ENCODE data around the gene MTURN. TPM values are rescaled to one million over a fixed set of nuclear protein-coding genes. Genes with fewer than 3 reads are reported as not detected.
"Not testable (repeated sequence)": the region's sequence is repeated elsewhere in the genome, so short reads cannot be mapped to it uniquely, and the experiment has no call there.

MTURN gene
- polyA plus RNA-seq, 3 donors: 5.9 to 7.9 (median 7.5) TPM

- no peaks in the 10 kb centered on the region for H3K4me1 ChIP-seq (ENCODE audit: control insufficient read depth in 1 of 2, insufficient read depth in 2 of 2, low read length in 2 of 2)
- TF ChIP-seq CTCF (IDR thresholded peaks at IDR 0.05): no peak
- H3K27ac ChIP-seq (ENCODE audit: low read depth in 1 of 2, low read length in 2 of 2): no peak overlapping the region
- no peak overlapping the region for H3K4me3 ChIP-seq (replicated peaks in 1 of 3; ENCODE audit: low read depth in 2 of 3, low read length in 3 of 3)
- no peaks in the 10 kb centered on the region for H4K20me1 ChIP-seq (ENCODE audit: insufficient read depth, low read length)
- H3K79me2 ChIP-seq (ENCODE audit: insufficient read depth, low read length): no peaks in the 10 kb centered on the region
- no peak overlapping the region for H2AFZ ChIP-seq (ENCODE audit: insufficient read depth, low read depth, low read length, poor library complexity, severe bottlenecking)
- Mint-ChIP-seq H3K9me3 (peaks cover 0 to 11% (median 4%) of the 10 kb centered on the region in 7 donors), H3K36me3 (peaks cover 2% of the 10 kb centered on the region in 2 donors), H3K27me3 (ENCODE audit: low read depth in 3 of 3) (no peaks in the 10 kb centered on the region), H3K27ac (no peak overlapping the region), H3K4me1 (peaks cover 5% of the 10 kb centered on the region), H3K4me3 (no peak overlapping the region)
- no peak overlapping the region for H3K4me2 ChIP-seq (replicated peaks; ENCODE audit: extremely low read depth, low read length, poor library complexity, severe bottlenecking)
- 100% methylated on average over 2 of the region's 5 CpGs for whole genome bisulfite sequencing (ENCODE audit: insufficient coverage)
- no peak overlapping the region for H3K9ac ChIP-seq (ENCODE audit: insufficient read depth, low read length, poor library complexity, severe bottlenecking)
- DNase-seq: no peak
- intact Hi-C loops (cut with micrococcal nuclease): no loop called here
- H3K27me3 ChIP-seq (ENCODE audit: control insufficient read depth in 2 of 2, insufficient read depth in 2 of 2, low read length in 2 of 2): no peaks in the 10 kb centered on the region
- H3K9me3 ChIP-seq (replicated peaks in 1 of 2; ENCODE audit: control insufficient read depth in 1 of 2, insufficient read depth in 1 of 2, low read length in 2 of 2): no peaks in the 10 kb centered on the region
- no peaks in the 10 kb centered on the region for H3K36me3 ChIP-seq (replicated peaks in 1 of 2; ENCODE audit: control insufficient read depth in 1 of 2, insufficient read depth in 2 of 2, low read length in 2 of 2)
Measured at GRCh38 chr7:30091987-30092386, 42.8 kb upstream of the MTURN start.

DNA sequence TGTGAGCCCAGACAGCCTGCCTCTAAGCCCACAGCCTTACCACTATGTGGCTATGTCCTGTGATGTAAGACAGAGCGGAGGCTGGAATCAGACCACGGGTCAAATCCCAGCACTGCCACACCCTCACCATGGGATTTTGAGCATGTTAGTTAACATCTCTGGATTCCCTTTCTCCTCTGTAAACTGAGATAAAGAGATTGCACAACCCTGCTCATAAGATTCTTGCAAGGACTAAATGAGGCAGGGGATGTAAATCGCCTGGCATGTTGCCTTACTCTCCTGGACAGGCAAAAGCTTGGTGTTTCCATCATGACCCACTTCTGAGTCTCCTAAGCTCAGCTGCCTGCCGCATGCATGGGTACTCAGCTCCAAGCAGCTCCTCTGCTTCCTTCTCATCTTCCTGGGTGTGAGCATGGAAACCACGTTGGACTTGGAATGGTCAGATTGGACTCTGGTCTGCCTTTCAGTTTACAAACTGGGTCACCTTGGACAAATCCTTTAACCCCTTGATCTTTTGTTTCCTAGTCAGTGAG is 41.3 kb upstream of the MTURN start:
- no peaks in the 10 kb centered on the region for H3K4me1 Mint-ChIP-seq
- peaks cover 4 to 23% (median 14%) of the 10 kb centered on the region in 7 donors for H3K9me3 Mint-ChIP-seq
- H2AFZ ChIP-seq (ENCODE audit: insufficient read depth, low read depth, low read length, poor library complexity, severe bottlenecking): no peak overlapping the region
- no peak overlapping the region for H3K4me3 Mint-ChIP-seq
- H3K9ac ChIP-seq (ENCODE audit: insufficient read depth, low read length, poor library complexity, severe bottlenecking): no peak overlapping the region
- H4K20me1 ChIP-seq (ENCODE audit: insufficient read depth, low read length): no peaks in the 10 kb centered on the region
- H3K27ac Mint-ChIP-seq: no peak overlapping the region
- intact Hi-C loops (cut with micrococcal nuclease): no loop called here
- no peak overlapping the region for H3K27ac ChIP-seq (ENCODE audit: low read depth in 1 of 2, low read length in 2 of 2)
- H3K4me3 ChIP-seq (replicated peaks in 1 of 3; ENCODE audit: low read depth in 2 of 3, low read length in 3 of 3): no peak overlapping the region
- H3K4me1 ChIP-seq (ENCODE audit: control insufficient read depth in 1 of 2, insufficient read depth in 2 of 2, low read length in 2 of 2): no peaks in the 10 kb centered on the region
- no peaks in the 10 kb centered on the region for H3K27me3 Mint-ChIP-seq (ENCODE audit: low read depth in 3 of 3)
- no peaks in the 10 kb centered on the region for H3K27me3 ChIP-seq (ENCODE audit: control insufficient read depth in 2 of 2, insufficient read depth in 2 of 2, low read length in 2 of 2)
- 89% methylated on average over 3 of the region's 5 CpGs for WGBS (ENCODE audit: insufficient coverage)
- H3K79me2 ChIP-seq (ENCODE audit: insufficient read depth, low read length): no peaks in the 10 kb centered on the region
- no peak overlapping the region for H3K4me2 ChIP-seq (replicated peaks; ENCODE audit: extremely low read depth, low read length, poor library complexity, severe bottlenecking)
- TF ChIP-seq CTCF (IDR thresholded peaks at IDR 0.05): no peak
- no peak for DNase-seq
- peaks cover 2 to 4% of the 10 kb centered on the region in 2 donors for H3K36me3 Mint-ChIP-seq
- no peaks in the 10 kb centered on the region for H3K36me3 ChIP-seq (replicated peaks in 1 of 2; ENCODE audit: control insufficient read depth in 1 of 2, insufficient read depth in 2 of 2, low read length in 2 of 2)
- peaks cover 0 to 7% of the 10 kb centered on the region in 2 donors for H3K9me3 ChIP-seq (replicated peaks in 1 of 2; ENCODE audit: control insufficient read depth in 1 of 2, insufficient read depth in 1 of 2, low read length in 2 of 2)

DNA sequence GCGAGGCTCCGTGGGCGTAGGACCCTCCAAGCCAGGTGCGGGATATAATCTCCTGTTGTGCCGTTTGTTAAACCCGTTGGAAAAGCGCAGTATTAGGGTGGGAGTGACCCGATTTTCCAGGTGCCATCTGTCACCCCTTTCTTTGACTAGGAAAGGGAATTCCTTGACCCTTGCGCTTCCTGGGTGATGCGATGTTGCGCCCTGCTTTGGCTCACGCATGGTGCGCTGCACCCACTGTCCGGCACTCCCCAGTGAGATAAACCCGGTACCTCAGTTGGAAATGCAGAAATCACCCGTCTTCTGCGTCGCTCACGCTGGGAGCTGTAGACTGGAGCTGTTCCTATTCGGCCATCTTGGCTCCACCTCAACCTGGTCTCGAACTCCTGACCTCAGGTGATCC is 36.2 kb upstream of the MTURN start:
- H3K4me1 Mint-ChIP-seq; H3K4me3 Mint-ChIP-seq; H3K4me2 ChIP-seq (replicated peaks; ENCODE audit: extremely low read depth, low read length, poor library complexity, severe bottlenecking); H3K27ac Mint-ChIP-seq; H3K79me2 ChIP-seq (ENCODE audit: insufficient read depth, low read length); intact Hi-C loops (cut with micrococcal nuclease); H3K9ac ChIP-seq (ENCODE audit: insufficient read depth, low read length, poor library complexity, severe bottlenecking); H3K27me3 ChIP-seq (ENCODE audit: control insufficient read depth in 2 of 2, insufficient read depth in 2 of 2, low read length in 2 of 2); H3K27ac ChIP-seq (ENCODE audit: low read depth in 1 of 2, low read length in 2 of 2); DNase-seq; H3K36me3 Mint-ChIP-seq; H4K20me1 ChIP-seq (ENCODE audit: insufficient read depth, low read length); H2AFZ ChIP-seq (ENCODE audit: insufficient read depth, low read depth, low read length, poor library complexity, severe bottlenecking); H3K4me1 ChIP-seq (ENCODE audit: control insufficient read depth in 1 of 2, insufficient read depth in 2 of 2, low read length in 2 of 2); H3K36me3 ChIP-seq (replicated peaks in 1 of 2; ENCODE audit: control insufficient read depth in 1 of 2, insufficient read depth in 2 of 2, low read length in 2 of 2); H3K27me3 Mint-ChIP-seq (ENCODE audit: low read depth in 3 of 3); H3K4me3 ChIP-seq (replicated peaks in 1 of 3; ENCODE audit: low read depth in 2 of 3, low read length in 3 of 3): not testable (repeated sequence)
- WGBS (ENCODE audit: insufficient coverage): 96% methylated on average over 11 of the region's 21 CpGs
- H3K9me3 Mint-ChIP-seq: peaks cover 10 to 28% (median 22%) of the 10 kb centered on the region in 7 donors
- H3K9me3 ChIP-seq (replicated peaks in 1 of 2; ENCODE audit: control insufficient read depth in 1 of 2, insufficient read depth in 1 of 2, low read length in 2 of 2): peaks cover 4 to 11% of the 10 kb centered on the region in 2 donors

Data from CD14-positive monocyte (primary cell).